ENCODE measurements around the gene A4GALT.

A4GALT gene

GRCh38 chr22:42684462-42685195, 36.0 kb downstream of the A4GALT start:
- H3K27ac ChIP-seq, result no peak overlapping the region
- H3K4me3 ChIP-seq (ENCODE audit: low read depth, low read length), result no peak overlapping the region
- no peaks in the 10 kb centered on the region for H3K36me3 ChIP-seq
- no peaks in the 10 kb centered on the region for H3K27me3 ChIP-seq (ENCODE audit: insufficient read depth, low read depth, severe bottlenecking)
- TF ChIP-seq, protein P1, sequence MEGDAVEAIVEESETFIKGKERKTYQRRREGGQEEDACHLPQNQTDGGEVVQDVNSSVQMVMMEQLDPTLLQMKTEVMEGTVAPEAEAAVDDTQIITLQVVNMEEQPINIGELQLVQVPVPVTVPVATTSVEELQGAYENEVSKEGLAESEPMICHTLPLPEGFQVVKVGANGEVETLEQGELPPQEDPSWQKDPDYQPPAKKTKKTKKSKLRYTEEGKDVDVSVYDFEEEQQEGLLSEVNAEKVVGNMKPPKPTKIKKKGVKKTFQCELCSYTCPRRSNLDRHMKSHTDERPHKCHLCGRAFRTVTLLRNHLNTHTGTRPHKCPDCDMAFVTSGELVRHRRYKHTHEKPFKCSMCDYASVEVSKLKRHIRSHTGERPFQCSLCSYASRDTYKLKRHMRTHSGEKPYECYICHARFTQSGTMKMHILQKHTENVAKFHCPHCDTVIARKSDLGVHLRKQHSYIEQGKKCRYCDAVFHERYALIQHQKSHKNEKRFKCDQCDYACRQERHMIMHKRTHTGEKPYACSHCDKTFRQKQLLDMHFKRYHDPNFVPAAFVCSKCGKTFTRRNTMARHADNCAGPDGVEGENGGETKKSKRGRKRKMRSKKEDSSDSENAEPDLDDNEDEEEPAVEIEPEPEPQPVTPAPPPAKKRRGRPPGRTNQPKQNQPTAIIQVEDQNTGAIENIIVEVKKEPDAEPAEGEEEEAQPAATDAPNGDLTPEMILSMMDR (IDR thresholded peaks at IDR 0.05; ENCODE audit: low read depth, low read length), result no peak
- no peaks in the 10 kb centered on the region for H3K9me3 ChIP-seq (ENCODE audit: severe bottlenecking)
- no peak for DNase-seq

- TF ChIP-seq, protein P1 (IDR thresholded peaks at IDR 0.05; ENCODE audit: low read depth, low read length), result no peak
- no peaks in the 10 kb centered on the region for H3K36me3 ChIP-seq
- H3K27me3 ChIP-seq (ENCODE audit: insufficient read depth, low read depth, severe bottlenecking), result no peaks in the 10 kb centered on the region
- no peak overlapping the region for H3K27ac ChIP-seq
- DNase-seq, result no peak
- peaks cover under 1% of the 10 kb centered on the region for H3K9me3 ChIP-seq (ENCODE audit: severe bottlenecking)
- no peak overlapping the region for H3K4me3 ChIP-seq (ENCODE audit: low read depth, low read length)
Measured at GRCh38 chr22:42683578-42684283, 36.9 kb downstream of the A4GALT start.

GRCh38 chr22:42682113-42682851, 38.4 kb downstream of the A4GALT start:
- DNase-seq, result no peak
- Histone ChIP-seq H3K36me3 (no peaks in the 10 kb centered on the region), H3K9me3 (ENCODE audit: severe bottlenecking) (peaks cover 6% of the 10 kb centered on the region), H3K27ac (no peak overlapping the region), H3K27me3 (ENCODE audit: insufficient read depth, low read depth, severe bottlenecking) (no peaks in the 10 kb centered on the region), H3K4me3 (ENCODE audit: low read depth, low read length) (no peak overlapping the region)
- TF ChIP-seq, protein P1 (IDR thresholded peaks at IDR 0.05; ENCODE audit: low read depth, low read length), result no peak

DNA sequence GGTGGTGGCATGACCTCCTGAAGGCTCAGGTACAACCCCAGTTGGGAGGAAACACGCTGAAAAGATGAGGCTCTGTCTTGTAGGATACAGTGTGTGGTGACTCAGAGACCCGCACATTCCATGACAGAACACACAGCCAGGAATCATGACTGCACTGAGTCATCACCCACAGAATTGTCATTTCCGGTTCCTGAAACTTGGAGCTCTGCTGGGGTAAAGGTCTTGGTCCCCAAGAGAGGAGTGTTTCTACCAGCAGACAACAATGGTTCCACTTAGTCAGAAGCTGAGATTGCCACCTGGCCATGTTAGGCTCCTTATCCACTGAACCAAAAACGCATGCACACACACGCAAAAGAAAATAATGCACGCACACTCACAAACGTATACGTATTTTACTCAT, 40.0 kb downstream of the A4GALT start:
- Histone ChIP-seq H3K36me3 (no peaks in the 10 kb centered on the region), H3K27me3 (ENCODE audit: insufficient read depth, low read depth, severe bottlenecking) (no peaks in the 10 kb centered on the region), H3K27ac (no peak overlapping the region), H3K4me3 (ENCODE audit: low read depth, low read length) (no peak overlapping the region), H3K9me3 (ENCODE audit: severe bottlenecking) (peaks cover 6% of the 10 kb centered on the region)
- TF ChIP-seq, protein P1 (IDR thresholded peaks at IDR 0.05; ENCODE audit: low read depth, low read length), result no peak
- no peak for DNase-seq

DNA sequence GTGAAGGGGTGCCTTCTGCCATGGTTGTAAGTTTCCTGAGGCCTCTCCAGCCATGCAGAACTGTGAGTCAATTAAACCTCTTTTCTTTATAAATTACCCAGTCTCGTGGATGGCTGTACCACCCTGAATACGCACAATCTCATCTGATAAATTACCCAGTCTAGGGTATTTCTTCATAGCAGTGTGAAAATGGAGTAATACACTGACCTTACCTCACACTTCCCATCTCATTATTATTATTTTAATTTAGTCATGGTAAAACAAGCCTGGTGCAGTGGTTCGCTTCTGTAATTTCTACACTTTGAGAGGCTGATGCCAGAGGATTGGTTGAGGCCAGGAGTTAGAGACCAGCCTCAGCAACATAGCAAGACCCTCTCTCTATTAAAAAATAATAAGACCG, 41.0 kb downstream of the A4GALT start:
- Histone ChIP-seq H3K36me3 (no peaks in the 10 kb centered on the region), H3K9me3 (ENCODE audit: severe bottlenecking) (peaks cover 6% of the 10 kb centered on the region), H3K4me3 (ENCODE audit: low read depth, low read length) (no peak overlapping the region), H3K27me3 (ENCODE audit: insufficient read depth, low read depth, severe bottlenecking) (no peaks in the 10 kb centered on the region), H3K27ac (no peak overlapping the region)
- TF ChIP-seq, protein P1 (IDR thresholded peaks at IDR 0.05; ENCODE audit: low read depth, low read length), result no peak
- DNase-seq, result no peak
